ENCODE results near the gene C1QTNF1.

Gene C1QTNF1

DNA sequence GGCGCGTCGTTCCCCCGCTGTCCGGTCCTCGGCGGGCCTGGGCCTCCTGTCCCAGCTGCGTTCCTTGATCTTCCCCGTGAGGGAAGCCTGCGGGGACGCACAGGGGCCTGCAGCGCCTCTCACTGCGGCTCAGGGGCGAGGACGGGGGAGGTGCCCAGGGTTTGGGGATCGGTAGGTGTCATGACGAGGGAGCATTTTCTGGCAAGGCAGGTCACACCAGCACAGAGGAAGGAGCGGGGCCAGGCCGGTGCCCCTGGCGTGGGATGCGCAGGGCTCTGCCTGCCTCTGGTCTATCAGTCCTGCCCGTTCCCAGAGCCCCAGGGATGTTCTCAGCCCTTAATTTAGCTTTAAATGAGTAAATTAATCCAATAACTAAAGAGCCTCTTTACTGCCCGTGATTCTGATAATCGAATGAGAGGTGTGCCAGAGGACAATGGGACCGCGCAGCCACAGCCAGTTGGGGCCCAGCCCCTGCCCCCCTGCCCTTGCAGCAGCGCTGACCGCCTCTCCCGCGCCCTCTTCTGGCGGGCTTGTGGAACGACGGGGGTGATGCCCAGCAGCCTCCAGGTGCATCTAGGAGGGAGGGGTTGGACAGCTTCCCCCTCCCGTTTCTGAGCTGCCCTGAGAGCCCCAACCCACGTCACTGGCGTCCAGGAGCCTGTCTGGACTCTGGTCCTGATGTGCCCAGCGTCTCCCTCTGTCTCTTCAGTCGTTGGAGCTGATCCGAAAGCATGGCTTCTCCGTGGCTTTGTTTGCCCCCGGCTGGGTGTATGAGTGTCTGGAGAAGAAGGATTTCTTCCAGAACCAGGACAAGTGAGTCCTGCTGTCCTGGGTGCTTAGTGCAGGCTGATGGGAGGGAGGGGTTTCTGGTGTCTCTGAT lies 58.6 kb downstream of the C1QTNF1 start:
- peak; percentile 13 for DNase-seq

DNA sequence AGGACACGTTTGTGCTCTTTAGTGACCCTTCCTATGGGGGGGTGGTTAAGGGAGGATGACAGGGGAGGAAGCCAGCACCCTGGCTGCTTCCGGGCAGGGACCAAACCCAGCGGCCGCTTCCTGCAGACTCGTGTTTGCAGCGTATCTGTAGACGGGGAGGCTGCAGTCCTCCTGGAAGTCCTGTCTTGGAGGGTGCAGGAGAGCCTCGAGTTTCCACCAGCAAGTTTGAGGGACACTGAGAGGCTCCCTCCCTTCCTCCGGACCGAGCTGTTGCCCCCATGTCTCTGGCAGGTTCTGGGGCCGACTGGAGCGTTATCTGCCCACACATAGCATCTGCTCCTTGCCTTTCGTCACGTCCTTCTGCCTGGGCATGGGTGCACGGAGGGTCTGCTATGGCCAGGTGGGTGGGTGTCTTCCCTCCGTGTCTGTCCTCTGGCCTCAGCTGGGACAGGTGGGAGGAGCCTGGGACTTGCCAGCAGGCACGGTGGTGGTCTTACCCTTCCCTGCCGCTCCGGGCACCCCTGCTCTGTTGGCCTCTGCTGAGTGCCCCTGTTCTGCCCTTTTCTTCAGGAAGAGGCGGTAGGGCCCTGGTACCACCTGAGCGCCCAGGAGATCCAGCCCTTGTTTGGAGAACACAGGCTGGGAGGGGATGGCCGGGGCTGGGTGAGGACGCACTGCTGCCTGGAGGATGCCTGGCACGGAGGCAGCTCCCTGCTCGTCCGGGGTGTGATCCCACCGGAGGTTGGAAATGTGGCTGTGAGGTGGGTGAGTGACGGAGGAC lies 59.4 kb downstream of the C1QTNF1 start:
- DNase-seq = no peak

DNA sequence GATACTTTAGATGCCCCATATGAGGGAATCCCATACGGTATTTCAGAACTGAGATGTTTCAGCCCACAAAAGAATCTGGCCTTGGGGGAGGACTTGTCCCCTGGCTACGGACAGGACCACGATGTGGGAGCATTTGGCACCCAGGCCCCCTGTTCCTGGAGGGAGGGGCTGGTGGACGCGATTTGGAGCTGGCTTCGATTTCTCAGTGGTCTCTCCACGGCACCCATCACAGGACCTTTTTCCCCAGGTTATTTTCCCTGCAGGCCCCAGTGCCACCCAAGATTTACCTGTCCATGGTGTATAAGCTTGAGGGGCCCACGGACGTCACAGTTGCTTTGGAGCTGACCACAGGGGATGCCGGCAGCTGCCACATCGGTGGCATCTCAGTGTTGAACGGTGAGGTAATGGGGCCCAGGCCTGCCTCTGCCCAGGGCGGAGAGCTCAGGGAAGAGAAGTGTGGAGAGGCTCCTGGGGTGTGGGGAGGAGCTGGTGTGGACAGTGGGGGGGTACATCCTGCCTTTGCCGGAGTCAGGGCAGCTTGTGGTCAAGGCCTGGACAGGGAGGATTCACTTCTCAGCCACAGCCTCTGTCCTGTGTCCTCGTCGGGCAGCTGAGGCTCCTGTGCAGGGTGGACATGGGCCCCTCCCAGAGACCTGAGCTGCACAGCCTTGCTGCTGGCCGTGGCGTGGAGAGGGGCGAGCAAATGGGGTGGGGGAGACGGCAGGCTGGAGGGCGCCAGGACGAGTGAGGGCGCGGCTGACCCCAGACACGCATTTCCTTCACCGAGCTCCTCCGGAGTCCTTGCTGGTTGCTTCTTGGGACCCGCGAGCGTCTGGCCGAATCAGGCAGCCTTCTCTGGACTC lies 60.6 kb downstream of the C1QTNF1 start:
- DNase-seq = no peak

DNA sequence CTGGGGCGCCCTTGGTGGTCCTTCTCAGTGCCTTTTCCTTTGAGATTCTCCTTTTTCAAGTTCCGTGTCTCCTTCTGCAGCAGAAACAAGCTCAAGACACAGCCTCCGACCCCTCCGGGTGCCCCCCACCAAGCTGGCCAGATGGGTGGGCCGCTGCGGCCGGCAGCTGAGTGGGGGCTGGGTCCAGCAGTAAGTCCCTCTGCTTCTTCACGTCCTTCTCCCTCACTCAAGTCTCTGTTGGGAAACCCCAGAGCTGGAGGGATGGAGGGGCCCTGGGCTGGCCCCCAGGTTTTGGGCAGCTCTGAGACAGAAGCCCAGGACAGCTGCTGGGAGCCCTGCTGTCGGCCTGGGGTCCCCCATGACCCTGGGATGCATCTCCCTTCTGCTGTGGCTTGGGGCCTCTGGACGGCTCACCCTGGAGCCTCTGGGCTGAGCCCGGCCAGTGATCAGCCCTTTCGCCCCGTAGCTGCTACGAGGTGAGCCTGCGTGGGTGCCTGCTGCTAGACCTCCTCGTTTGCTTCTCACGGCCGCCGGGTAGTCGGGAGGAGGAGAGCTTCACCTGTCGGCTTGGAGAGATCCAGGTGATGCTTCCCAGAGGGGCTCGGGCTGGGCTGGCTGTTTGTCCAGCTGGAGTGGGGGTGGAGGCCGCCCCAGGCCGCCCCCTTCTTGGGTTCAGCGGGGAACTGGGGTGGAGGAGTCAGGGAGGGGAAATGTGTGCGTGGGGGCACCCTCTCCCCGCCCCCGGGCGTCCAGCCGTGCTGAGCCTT lies 61.4 kb downstream of the C1QTNF1 start:
- DNase-seq = no peak

DNA sequence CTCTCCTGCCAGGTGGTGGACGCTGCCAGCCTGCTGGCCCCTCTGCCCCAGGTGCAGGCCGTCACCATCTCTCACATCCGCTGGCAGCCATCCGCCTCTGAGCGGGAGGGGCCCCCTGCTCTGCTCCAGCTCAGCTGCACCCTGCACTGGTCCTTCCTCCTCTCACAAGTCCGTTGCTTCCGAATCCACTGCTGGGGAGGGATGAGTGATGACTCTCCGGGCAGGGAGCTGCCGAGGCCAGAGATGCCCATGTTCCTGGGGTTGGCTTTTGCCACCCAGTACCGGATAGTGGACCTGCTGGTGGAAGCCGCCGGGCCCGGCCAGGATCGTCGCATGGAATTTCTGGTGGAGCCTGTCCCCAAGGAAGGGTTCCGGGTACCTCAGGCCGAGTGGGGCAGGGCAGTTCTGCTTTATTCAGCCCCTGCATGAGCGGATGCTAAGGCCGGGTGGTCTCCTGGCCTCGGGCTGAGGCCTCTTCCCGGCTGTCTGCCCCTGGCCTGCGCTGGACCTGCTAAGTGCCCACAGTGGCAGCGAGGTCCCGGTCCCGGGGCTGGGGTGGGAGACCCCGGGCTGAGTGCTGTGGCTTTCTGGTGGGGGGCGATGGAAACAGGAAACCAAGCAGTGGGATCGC lies 62.1 kb downstream of the C1QTNF1 start:
- no peak for DNase-seq

DNA sequence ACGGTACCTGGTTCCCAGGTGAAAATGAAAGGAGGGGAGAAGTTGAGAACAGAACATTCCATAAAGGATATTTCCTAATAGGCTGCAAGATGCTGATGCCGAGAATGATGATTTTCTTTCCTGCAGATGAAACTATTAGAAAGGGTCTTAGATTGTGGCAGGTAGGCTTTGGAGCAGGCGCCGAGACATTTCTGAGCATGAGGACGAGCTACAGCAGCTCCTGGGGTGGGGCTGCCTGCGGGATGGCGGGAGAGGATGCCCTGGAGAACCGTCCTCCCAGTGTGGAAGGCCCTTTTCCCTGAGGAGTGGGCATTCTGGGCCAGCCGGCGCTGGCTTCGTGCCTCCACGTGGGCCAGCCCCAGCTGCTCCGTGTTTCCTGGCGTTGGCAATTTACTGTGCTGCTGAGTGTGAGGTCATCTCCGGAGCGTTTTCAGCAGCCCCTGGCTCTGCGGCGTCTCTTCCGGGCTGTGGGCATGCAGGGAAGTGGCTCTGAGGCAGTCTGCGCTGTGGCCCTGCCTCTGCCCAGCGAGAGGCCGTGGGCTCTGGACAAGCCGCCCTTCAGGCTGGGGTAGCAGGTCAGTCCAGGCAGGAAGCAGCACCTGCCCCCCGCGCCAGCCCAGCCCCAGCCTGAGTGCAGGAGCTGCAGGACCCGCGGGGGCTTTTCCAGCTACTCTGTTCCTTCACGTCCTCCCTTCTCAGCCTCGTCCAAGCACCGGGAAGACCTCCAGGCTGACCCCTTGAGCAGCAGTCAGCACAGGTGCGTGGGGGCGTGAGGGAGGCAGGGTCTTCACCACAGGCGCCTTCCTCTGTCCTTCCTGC lies 62.8 kb downstream of the C1QTNF1 start:
- no peak for DNase-seq

DNA sequence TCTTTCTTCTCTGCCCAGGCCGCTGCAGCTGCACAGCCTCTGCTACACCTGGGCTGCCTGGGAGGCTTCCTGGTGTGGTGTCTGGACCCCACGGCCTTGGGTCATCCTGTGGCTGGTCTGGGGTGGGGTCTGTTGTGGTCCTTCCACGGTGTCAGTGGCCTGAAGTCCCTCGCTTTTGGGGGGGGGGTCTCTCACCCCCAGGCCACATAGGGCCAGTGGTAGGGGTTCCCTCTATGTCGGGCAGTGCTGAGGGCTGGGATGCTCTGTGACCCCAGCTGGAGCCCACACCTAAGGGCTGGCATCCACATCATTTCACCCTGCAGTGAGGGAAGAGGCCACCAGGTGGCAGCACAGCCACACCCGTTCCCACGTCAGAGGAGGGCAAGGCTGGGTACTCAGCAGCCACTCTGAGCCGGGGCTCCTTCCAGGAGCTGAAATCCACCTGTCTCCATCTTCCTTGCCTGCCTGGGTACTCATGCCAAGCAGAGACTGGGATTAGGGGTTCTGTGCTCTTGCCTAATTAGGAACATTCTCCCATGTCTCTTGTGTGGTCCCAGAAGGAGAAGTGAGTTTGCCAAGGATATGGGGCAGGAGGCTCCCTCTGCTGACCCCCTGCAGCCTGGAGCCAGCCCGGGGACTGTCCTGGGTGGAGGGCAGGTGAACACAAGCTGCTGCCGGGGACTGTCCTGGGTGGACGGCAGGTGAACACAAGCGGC lies 63.6 kb downstream of the C1QTNF1 start:
- peak; percentile 2 for DNase-seq

DNA sequence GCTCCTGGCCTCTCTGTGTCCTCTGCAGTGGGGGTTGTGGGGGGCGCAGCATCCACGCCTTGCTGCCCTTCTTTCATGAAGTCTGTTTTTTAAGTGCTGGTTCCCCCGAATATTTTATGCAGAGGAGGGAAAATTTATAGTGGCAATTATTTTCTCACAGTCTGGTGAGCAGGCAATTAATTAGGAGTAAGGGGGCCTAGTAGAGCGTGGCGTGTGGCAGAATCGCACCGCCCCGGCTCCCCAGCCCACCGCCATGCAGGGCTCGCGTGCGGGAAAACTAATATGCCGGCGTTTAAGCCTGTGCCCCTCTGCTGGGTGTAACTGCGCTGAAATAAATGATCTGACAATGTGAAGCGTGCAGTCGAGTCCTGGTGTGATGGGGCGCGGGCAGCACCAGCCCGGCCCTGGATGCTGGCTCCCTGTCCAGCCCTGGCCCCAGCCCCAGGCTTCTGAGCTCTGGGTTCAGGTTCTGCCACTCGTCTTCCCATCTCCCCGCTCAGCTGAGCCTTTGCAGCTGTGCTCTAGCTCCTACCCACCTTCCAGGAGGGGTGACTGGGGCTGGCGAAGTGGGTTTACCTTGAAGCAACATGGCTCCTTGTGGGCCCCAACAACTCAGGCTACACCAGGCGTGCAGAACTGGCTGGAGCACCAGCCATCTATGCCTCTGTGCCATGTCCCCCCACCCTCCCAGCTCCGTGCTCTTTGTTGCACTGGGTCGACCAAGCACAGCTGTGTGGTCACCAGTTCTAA lies 64.5 kb downstream of the C1QTNF1 start:
- no peak for DNase-seq

DNA sequence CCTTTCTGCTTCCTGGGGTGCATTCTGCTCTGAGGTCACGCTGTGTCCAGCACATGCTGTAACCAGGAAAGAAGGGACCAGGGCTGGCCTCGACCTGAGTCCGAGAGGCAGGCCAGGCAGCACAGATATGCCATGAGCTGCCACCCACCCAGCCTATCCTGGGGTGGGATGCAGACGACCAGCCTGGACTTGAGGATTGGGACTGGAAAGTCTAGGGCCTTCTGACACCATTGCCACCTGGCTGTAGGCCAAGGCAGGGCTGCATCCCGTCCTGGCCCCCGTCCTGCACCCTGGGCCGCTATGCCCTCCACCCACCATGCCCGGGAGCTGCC lies 65.0 kb downstream of the C1QTNF1 start:
- DNase-seq = no peak

DNA sequence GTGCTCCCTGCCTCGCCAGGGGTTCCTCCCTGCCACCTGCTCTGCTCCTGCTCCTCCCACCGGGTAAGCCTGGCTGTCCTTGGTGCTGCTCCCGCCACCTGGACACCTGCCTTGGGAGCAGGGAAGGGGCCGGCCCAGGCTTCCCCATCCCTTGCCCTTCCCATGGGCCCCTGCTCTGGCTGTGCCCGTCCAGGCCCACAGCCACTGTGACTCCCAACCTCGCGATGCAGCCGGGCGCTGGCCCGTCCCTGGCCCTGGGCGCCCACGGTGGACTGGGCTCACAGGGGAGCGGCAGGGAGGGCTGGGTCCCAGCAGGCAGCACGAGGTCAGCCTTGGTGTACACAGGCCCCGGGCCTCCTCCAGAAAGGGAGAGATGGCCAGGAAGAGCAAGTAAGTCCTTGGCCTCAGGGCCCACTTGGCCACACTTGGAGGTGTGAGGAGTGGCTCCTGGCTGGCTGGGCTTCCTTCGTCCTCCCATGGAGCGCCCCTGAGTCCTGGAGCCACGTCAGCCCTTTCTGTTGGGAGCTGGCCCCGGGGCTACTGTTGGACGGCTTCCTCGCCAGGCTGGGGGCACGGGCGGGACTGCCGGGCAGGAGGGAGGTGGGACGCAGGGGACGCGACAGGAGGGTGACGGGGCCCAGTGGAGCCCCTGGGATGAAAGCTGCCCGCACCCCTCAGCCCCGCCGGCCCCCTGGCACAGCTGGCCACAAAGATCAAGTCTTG lies 65.9 kb downstream of the C1QTNF1 start:
- no peak for DNase-seq

DNA sequence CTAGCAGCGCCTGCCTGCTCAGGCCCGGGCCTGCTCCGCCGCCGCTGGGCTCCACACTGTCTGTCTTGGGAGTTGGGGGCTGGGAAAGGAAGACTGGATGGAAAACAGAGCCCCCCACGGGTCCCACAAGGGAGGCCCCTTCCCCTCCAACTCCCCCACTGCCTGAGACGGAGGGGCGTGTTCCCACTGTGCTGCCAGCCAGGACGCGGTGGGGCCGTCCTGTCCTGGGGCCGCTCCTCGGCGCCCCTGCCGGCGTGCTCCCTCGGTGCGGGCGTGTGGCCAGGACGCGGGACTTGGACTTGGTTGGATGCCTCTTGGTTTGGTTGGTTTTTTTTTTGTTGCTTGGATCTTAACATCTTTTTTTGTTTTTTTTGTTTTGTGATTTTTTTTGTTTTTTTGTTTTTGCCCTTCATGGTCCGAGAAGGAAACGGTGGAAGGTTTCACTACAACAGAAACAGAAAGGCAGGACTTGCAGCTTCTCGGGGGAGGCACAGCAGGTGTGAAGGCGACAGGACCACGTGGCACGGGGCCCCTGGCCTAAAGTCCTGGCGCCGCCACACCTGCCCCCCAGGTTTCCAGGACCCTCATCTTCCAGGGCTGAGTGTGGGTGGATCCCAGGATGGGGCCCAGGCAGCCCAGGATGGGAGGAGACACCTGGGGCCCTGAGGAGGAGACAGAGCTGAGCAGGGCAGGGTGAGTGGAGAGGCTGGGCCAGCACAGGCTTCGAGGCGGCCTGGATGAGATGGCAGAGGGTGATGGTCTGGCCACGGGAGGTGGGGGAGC lies 66.7 kb downstream of the C1QTNF1 start:
- no peak for DNase-seq

DNA sequence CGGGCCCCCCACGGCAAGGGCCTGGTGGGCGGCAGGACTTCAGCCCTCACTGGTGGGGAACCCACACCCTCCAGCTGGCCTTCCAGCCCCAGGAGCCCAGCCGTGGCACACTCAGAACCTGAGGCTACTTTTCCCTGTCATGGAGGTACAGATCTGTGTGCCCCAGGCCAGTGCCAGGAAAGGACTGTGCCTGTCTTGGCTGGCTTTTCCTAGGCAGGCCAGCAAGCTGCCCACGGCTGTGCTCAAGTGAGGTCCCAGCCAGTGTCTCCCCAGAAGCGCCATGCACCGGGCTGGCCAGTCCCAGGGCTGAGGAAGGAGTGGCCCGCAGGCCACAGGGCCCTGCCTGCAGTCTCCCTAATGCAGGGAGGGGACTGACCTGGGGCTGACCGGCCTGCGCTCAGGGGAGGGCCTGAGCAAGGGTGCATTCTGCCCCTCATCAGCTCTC lies 67.3 kb downstream of the C1QTNF1 start:
- DNase-seq = no peak

DNA sequence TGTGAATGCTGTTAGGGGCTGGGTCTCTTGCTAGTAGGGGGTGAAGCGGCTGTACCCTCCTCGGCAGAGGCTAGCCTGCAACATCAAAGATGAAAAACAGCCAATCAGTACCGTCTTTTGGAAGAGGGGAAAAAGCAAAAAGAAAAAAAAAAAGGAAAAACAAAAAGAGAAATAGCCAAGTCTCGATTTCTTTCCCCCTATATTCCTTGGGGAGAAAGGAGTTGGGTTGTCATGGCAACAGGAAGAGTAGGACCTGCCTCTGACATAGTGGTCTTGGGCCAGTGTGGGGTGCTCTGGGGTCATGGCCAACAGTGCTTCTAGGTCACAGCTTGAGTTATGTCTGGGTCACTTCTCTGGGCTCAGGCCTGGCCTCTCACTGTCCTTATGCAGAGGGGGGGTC lies 68.6 kb downstream of the C1QTNF1 start:
- DNase-seq = no peak

DNA sequence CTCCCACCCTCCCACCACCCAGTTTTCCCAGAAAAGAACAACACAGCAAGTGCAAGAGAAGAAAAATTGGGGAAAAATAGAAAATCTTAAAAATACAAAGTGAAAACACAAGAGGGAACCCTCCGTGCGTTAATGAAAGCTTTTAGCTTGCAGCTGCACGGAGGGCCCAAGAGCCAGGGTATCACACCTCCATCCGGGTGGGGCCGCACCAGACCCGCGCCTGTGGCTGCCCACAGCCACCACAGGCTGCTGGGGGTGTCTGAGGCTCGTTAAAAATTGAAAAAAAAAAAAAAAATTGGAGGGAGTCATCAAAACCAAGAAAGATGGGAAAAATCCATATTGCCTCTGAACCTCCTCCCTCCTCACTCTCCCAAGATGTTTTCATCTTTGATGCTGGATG lies 69.3 kb downstream of the C1QTNF1 start:
- DNase-seq = no peak

DNA sequence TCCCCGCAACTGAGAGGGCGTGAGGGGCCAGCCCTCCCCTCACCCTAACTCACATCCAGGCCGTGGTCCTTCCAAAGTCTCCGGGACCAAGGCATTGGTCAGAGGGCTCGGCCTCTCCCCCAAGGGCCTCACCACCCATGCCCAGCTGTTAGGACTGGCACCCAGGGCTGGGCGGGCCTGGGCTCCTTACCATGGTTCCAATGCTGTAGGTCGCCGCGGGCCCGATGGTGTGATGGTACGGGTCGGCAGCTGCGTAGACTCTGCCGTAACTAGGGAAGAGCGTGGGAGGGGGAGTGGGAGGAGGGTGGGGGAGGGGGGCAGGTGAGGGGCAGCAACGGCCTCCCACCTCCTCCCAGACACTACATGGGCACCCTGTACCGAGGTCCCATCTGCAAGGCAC lies 70.3 kb downstream of the C1QTNF1 start:
- no peak for DNase-seq

DNA sequence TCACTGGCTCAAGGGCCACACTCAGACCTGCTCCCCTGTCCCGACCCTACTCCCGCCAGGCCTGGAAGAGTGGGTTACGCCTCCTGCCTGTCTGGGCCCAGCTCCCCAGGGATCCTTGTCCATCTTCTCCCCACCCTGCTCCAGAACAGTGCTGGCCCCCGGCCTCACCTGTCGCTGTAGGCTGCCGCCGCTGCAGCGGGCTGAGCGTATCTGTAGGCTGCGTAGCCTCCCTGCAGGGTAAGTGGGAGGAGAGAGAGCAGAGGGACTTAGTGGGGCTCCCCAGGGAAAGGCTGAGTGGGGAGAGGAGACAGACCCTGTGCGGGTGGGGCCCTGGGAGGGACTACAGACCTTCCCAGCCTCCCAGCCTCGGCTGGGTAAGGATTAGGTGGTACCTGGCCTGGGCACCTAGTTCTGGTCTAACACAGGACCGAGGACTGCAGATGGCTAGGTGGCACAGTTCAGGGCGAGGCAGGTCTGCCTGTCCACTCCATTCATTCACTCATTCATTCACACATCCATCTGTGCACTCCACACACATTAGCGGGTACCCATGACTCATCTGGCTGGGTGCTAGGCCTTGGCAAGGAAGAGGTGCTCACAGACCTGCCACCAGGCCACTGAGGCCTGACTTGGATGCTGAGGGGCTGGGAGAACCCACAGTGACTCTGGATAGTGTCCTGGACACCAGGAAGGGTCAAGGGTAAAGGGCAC lies 71.5 kb downstream of the C1QTNF1 start:
- no peak for DNase-seq

DNA sequence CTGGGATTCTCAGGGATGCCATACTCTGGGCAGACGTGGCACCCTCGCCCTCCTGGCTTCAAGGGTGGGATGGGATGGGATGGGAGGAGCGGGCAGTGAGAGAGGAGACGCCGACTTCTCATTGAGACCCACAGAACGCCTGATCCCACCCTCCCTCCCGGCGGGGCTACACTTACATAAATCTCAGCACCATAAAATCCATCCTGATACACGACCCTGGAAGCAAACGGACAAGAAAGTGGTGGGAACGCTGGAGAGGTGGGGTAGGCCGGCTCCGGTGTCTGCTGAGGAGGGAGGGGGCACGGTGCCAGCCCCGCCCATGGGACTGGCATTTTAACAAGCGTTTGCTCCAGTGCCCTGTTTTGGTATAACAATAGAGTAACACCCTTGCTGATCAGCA lies 72.5 kb downstream of the C1QTNF1 start:
- DNase-seq = no peak

All from NCI-H748 treated with DMSO at 0.1 percent for 48 hours (cell line).